SK-N-MC (cell line): ENCODE data around the gene SLC35F2.

ENCODE experiments used
- EZH2 ChIP-seq: fragments of 200-600 bp; sonication (generic); IDR thresholded peaks from one replicate; pipeline ENCODE4 v1.6.1; 2017; ENCODE audit warnings: antibody characterized with exemption
- FOXP2 ChIP-seq: optimal IDR thresholded peaks from 2 replicates; pipeline ENCODE3; 2011; ENCODE audit warnings: mild to moderate bottlenecking, moderate library complexity; ENCODE audit not compliant: insufficient read depth; ENCODE audit errors: extremely low read length, control extremely low read depth
- POLR2AphosphoS5 ChIP-seq: IDR thresholded peaks from 2 replicates; pipeline ENCODE4 v1.6.1; 2012; ENCODE audit warnings: mild to moderate bottlenecking, low read depth, low read length, borderline replicate concordance

- TF ChIP-seq POLR2AphosphoS5 (no peak), EZH2 (no peak), FOXP2 (no peak)
These were observed 8.8 kb downstream of the SLC35F2 start for GRCh38 chr11:107849790-107850189.
